Nephron progenitor cell (in vitro differentiated cells): ENCODE measurements around the gene CSTPP1.

Source experiments
- DNase-seq: peaks from one replicate; pipeline ENCODE4 v3.0.0; 2021
- H3K27ac Mint-ChIP-seq: 2 replicates; pipeline ENCODE4 v1.8.0; 2021; ENCODE audit warnings: mild to moderate bottlenecking, moderate library complexity, mixed read lengths
- H3K27me3 Mint-ChIP-seq: 2 replicates; pipeline ENCODE4 v1.8.0; 2021; ENCODE audit warnings: mild to moderate bottlenecking, low read depth, mixed read lengths; ENCODE audit not compliant: poor library complexity
- H3K36me3 Mint-ChIP-seq: 2 replicates; pipeline ENCODE4 v1.8.0; 2021; ENCODE audit warnings: low read depth, mixed read lengths
- H3K4me1 Mint-ChIP-seq: 2 replicates; pipeline ENCODE4 v1.8.0; 2021; ENCODE audit warnings: mixed read lengths
- H3K4me3 Mint-ChIP-seq: 2 replicates; pipeline ENCODE4 v1.8.0; 2021; ENCODE audit warnings: mild to moderate bottlenecking, moderate library complexity, mixed read lengths
- H3K9me3 Mint-ChIP-seq: 2 replicates; pipeline ENCODE4 v1.8.0; 2021; ENCODE audit warnings: mild to moderate bottlenecking, moderate library complexity, mixed read lengths
- CTCF ChIP-seq: fragments of 200-600 bp; sonication (generic); IDR thresholded peaks from 2 replicates; pipeline ENCODE4 v1.5.0; 2021; ENCODE audit warnings: antibody characterized with exemption

CSTPP1 gene

GRCh38 chr11:47139878-47140277, 203.3 kb downstream of the CSTPP1 start:
- Mint-ChIP-seq H3K9me3 (no peaks in the 10 kb centered on the region), H3K36me3 (peaks cover 35% of the 10 kb centered on the region), H3K27me3 (no peaks in the 10 kb centered on the region), H3K27ac (no peak overlapping the region), H3K4me3 (no peak overlapping the region), H3K4me1 (peaks cover 24% of the 10 kb centered on the region)
- DNase-seq: no peak
- no peak for TF ChIP-seq CTCF

GRCh38 chr11:47143322-47143721, 206.8 kb downstream of the CSTPP1 start:
- no peaks in the 10 kb centered on the region for H3K9me3 Mint-ChIP-seq
- no peak overlapping the region for H3K4me3 Mint-ChIP-seq
- H3K36me3 Mint-ChIP-seq: peaks cover 27% of the 10 kb centered on the region
- H3K4me1 Mint-ChIP-seq: peaks cover 18% of the 10 kb centered on the region
- no peak for DNase-seq
- TF ChIP-seq CTCF: no peak
- peak overlapping the region; percentile 60 for H3K27ac Mint-ChIP-seq
- no peaks in the 10 kb centered on the region for H3K27me3 Mint-ChIP-seq

- Mint-ChIP-seq H3K36me3 (peaks cover 20% of the 10 kb centered on the region), H3K4me3 (no peak overlapping the region), H3K9me3 (no peaks in the 10 kb centered on the region), H3K27ac (no peak overlapping the region), H3K27me3 (no peaks in the 10 kb centered on the region), H3K4me1 (peaks cover 18% of the 10 kb centered on the region)
- DNase-seq: no peak
- TF ChIP-seq CTCF: no peak
Measured at GRCh38 chr11:47144541-47144940, 208.0 kb downstream of the CSTPP1 start.

GRCh38 chr11:47147250-47147649, 210.7 kb downstream of the CSTPP1 start:
- H3K27ac Mint-ChIP-seq: no peak overlapping the region

GRCh38 chr11:47147681-47148080, 211.1 kb downstream of the CSTPP1 start:
- Mint-ChIP-seq H3K36me3 (peaks cover 13% of the 10 kb centered on the region), H3K9me3 (no peaks in the 10 kb centered on the region), H3K4me1 (peaks cover 30% of the 10 kb centered on the region), H3K4me3 (no peak overlapping the region), H3K27me3 (peaks cover 3% of the 10 kb centered on the region), H3K27ac (no peak overlapping the region)
- TF ChIP-seq CTCF: no peak
- DNase-seq: no peak

More at GRCh38 chr11:47147250-47147649, 210.7 kb downstream of the CSTPP1 start:
- DNase-seq: no peak
- TF ChIP-seq CTCF: no peak
- no peak overlapping the region for H3K4me3 Mint-ChIP-seq
- H3K36me3 Mint-ChIP-seq: peaks cover 17% of the 10 kb centered on the region
- H3K4me1 Mint-ChIP-seq: peaks cover 30% of the 10 kb centered on the region
- peaks cover 3% of the 10 kb centered on the region for H3K27me3 Mint-ChIP-seq
- no peaks in the 10 kb centered on the region for H3K9me3 Mint-ChIP-seq

GRCh38 chr11:47148270-47148669, 211.7 kb downstream of the CSTPP1 start:
- DNase-seq: no peak
- Mint-ChIP-seq H3K9me3 (no peaks in the 10 kb centered on the region), H3K27ac (peak overlapping the region; percentile 77), H3K4me3 (no peak overlapping the region), H3K36me3 (peaks cover 13% of the 10 kb centered on the region), H3K27me3 (peaks cover 3% of the 10 kb centered on the region), H3K4me1 (peaks cover 30% of the 10 kb centered on the region)
- no peak for TF ChIP-seq CTCF
